Stimulated activated CD8-positive, alpha-beta memory T cell treated with anti-CD3 and anti-CD28 coated beads, Interleukin-2, amount 100 ng/mL, for 48 hours (primary cell): Measurements from ENCODE around the gene LCE6A.

Experiments used
- DNase-seq, 2 donors: peaks; one replicate each; pipeline ENCODE4 v3.0.0-alpha.2; 2020; ENCODE audit warnings: low read depth in 2 of 2

LCE6A gene

GRCh38 chr1:152842556-152842955 lies at the start of gene LCE6A:
Gene LCE6A (plus strand): TSS chr1:152842856. CDS start chr1:152843521, 665 bp downstream.
- no peak for DNase-seq

GRCh38 chr1:152795686-152796085 lies 47.0 kb upstream of the LCE6A start:
- no peak for DNase-seq

GRCh38 chr1:152796421-152796820 lies 46.2 kb upstream of the LCE6A start, which contains the start of gene LCE1D:
Gene LCE1D (plus strand): TSS chr1:152796721. CDS start chr1:152797795, 1,074 bp downstream.
- no peak for DNase-seq

GRCh38 chr1:152801333-152801732 lies 41.3 kb upstream of the LCE6A start:
- DNase-seq: no peak

GRCh38 chr1:152806576-152806975 lies 36.1 kb upstream of the LCE6A start, which contains the start of gene LCE1C:
Gene LCE1C (minus strand): TSS chr1:152806651. CDS start chr1:152805478, 1,173 bp downstream.
- no peak for DNase-seq

GRCh38 chr1:152811050-152811449 lies 31.6 kb upstream of the LCE6A start:
- no peak for DNase-seq

- no peak for DNase-seq
Observed at GRCh38 chr1:152811671-152812070, 31.0 kb upstream of the LCE6A start, which contains the start of gene LCE1B. Gene LCE1B (plus strand): TSS chr1:152811971. CDS start chr1:152812447, 476 bp downstream.

GRCh38 chr1:152817309-152817708 lies 25.3 kb upstream of the LCE6A start:
- DNase-seq: no peak

GRCh38 chr1:152823294-152823693 lies 19.4 kb upstream of the LCE6A start:
- no peak for DNase-seq

- no peak for DNase-seq
Observed at GRCh38 chr1:152824964-152825363, 17.7 kb upstream of the LCE6A start.

GRCh38 chr1:152827173-152827572 lies 15.5 kb upstream of the LCE6A start, which contains the start of gene LCE1A:
Gene LCE1A (plus strand): TSS chr1:152827473. CDS start chr1:152827473, 0 bp downstream.
- no peak for DNase-seq

GRCh38 chr1:152836870-152837269 lies 5.8 kb upstream of the LCE6A start:
- DNase-seq: no peak

- DNase-seq: no peak
Observed at GRCh38 chr1:152855661-152856060, 13.0 kb downstream of the LCE6A start.

- no peak for DNase-seq
Observed at GRCh38 chr1:152858062-152858461, 15.4 kb downstream of the LCE6A start.

GRCh38 chr1:152859696-152860095 lies 17.0 kb downstream of the LCE6A start, which contains the start of gene LCE7A:
Gene LCE7A (plus strand): TSS chr1:152859996. CDS start chr1:152860698, 702 bp downstream.
- DNase-seq: no peak

GRCh38 chr1:152860129-152860528 lies 17.5 kb downstream of the LCE6A start:
- no peak for DNase-seq

GRCh38 chr1:152861374-152861773 lies 18.7 kb downstream of the LCE6A start:
- DNase-seq: no peak

GRCh38 chr1:152864443-152864842 lies 21.8 kb downstream of the LCE6A start:
- DNase-seq: no peak

- DNase-seq: no peak
Observed at GRCh38 chr1:152866321-152866720, 23.7 kb downstream of the LCE6A start.

GRCh38 chr1:152869808-152870419 lies 27.3 kb downstream of the LCE6A start:
- peak; percentile 28 to 41 for DNase-seq

GRCh38 chr1:152870831-152871730 lies 28.4 kb downstream of the LCE6A start:
- no peak for DNase-seq

- DNase-seq: no peak
Observed at GRCh38 chr1:152871731-152872126, 29.1 kb downstream of the LCE6A start.
